HG02840 (cell line): ENCODE results near the gene ZFR.
"Not testable (repeated sequence)": the region's sequence is repeated elsewhere in the genome, so short reads cannot be mapped to it uniquely, and the experiment has no call there.

Experiments used
- ATAC-seq: cut with Tn5 transposase; IDR thresholded peaks from one replicate; pipeline ENCODE4 v1.9.1; 2021; ENCODE audit warnings: mild to moderate bottlenecking, moderate library complexity, moderate number of reproducible peaks; ENCODE audit not compliant: unreplicated experiment, low FRiP score

The ZFR gene

DNA sequence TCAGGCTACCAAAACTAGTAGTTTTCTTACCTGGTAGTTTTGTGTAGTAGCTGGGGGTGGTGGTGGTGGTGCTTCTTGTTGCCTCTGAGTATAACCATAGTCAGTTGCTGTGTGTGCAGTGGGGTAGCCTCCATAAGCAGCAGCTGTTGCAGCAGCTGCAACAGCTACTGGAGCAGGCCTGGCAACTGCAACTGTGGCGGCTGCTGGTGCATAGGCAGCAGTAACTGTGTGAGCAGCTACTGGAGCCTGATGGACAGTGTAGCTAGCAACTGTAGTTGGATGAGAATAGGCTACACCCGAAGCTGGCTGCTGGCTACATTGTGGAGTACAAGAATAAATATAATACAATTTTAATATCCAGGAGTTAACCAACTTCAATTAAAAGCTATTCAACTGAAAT is 24.7 kb downstream of the ZFR start:
- no peak for ATAC-seq

GRCh38 chr5:32413466-32414263 is 30.9 kb downstream of the ZFR start:
- ATAC-seq = no peak

DNA sequence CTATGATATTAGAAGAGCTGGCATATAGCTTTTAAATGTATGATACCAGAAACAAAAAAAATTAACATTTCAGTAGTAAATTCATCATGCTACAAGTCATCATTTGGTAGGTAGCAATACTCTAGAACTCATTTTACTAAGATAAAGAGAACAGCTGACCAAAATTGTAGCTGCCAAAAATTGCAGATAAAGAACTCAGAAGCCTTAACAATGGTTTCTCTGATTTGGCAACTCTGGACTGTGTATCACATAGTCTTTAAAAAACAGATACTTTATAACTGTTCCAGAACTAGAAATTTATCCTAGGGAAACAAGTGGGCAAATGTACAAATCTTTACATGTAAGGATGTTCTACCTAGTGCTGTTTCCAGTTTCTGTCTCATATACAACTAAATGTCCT is 33.9 kb downstream of the ZFR start:
- no peak for ATAC-seq

- ATAC-seq = no peak
Observed at GRCh38 chr5:32406650-32407049, 37.9 kb downstream of the ZFR start.

GRCh38 chr5:32405507-32405906 is 39.0 kb downstream of the ZFR start:
- no peak for ATAC-seq

DNA sequence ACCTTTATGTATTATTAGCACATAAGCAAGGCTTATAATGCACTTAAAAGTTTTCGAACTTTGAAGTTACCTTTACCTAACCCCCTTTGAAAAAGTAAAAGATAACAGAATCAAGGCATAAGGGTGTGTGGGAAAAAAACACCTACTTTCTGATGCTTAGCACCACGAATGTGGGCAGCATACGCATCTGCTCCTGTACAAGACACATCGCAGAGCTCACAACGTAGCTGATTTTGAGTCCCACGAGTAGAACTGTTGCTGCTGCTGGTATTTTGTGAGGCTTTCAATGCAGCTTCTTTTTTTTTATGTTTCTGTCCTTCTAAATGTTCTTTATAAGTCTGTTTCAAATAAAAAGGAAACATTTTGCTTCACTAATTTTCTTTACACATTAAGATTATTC is 40.8 kb downstream of the ZFR start:
- no peak for ATAC-seq

- ATAC-seq = no peak
Observed at GRCh38 chr5:32400401-32400800, 44.1 kb downstream of the ZFR start.

DNA sequence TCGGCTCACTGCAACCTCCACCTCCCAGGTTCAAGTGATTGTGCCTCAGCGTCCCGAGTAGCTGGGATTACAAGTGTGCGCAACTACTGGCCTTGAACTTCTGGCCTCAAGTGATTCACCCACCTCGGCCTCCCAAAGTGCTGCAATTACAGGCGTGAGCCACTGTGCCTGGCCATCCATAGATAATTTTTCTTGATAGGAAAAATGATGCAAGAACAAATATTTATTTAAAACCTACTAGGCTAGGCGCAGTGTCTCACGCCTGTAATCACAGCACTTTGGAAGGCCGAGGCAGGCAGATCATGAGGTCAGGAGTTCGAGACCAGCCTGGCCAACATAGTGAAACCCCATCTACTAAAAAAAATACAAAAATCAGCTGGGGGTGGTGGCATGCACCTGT is 45.8 kb downstream of the ZFR start:
- not testable (repeated sequence) for ATAC-seq

GRCh38 chr5:32394981-32395380 is 49.6 kb downstream of the ZFR start:
- ATAC-seq = no peak

DNA sequence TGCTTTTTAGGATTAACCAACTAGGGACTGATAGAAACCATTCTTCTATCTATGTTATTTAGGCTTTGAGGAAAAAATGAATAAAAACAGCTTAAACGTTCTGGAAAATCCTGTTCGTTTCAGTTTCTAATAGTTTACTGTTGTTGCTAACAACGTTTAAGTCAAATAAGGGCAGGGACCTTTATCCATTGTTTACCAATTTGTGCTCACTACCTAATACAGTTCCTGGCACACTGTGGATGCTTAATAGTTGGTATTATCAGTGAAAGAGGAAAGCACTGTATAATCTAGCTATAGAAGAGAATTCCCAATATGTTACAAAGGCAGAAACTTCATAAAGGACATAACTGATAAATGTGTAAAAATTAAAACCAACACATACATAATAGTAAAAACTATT is 52.5 kb downstream of the ZFR start:
- ATAC-seq = no peak

DNA sequence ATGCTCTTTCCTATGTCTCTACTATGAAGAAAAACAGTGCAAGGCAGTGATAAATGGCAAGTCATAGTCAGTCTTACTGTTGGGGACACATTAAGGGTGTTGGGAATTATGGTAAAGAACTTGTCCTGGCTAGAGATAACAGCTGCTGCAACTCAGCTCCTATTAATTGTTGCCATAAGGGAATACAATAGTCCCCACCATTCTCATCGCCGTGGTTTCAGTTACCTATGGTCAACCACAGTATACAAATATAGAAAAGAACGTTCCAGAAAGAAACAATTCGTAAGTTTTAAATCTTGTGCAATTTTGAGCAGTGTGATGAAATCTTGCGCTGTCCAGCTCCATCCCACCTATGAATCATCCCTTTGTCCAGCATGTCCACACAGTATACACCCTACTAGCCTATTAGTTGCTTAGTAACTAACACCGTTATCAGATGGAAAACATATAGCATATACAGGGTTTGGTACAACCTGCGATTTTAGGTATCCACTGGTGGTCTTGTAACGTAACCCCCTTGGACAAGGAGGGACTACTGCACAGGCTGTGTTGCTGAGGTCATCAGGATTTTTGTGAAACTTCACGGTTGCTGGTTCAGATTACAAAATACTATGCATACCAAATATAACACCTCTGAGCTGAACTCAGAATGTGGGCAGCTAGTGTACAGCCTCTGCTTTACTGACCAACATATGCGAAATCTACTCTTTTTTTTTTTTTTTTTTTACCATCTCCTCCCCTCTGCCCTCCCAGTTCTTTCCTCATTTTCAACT is 53.5 kb downstream of the ZFR start:
- ATAC-seq = no peak

DNA sequence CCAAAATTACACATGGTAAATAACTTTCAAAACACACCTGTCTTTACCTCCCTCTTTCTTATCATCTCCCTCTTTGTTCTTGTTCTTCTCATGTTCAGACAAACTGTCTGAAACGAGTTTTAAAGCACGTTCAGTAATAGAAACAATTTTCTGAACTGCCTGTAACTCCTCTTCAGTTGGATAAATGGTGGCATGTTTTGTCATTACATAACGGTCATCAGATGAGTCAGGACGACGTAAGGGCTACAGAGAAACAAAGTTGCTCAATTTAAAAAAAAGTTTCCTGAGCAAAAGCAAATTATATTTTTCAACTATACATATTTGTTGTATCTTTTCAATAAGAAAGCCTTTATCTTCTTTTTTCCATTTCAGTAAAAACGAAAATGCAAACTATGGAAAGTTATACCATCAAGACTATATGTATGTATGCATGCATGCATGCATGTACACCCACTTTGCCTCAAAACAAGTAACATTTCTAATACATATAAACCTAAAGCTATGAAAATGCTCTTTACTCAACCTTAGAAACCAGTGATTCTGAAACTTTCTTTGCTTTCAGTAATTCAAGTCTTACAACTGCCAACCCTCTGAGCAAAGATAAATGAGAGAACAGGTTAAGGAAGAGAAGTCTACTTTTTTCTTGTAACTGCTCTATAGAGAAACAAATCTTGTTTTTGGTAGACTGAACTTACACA is 56.0 kb downstream of the ZFR start:
- ATAC-seq = no peak

DNA sequence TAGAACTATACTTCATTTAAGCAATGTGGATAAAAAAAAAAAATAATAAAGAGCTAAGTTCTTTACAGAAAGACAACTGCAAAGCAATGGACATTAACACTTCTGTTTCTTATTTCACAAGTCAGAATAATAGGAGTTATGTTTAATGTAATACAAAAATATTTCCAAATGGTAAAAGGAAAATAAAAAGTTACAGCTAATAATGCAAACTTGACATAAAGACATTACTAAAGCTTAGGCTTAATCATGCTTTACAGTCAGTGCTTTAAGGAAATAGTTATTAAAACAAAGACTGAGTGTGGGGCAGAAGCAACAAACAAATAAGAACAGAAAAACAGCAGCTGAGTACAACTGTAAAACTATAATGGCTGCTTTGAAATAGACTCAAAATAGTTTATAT is 56.7 kb downstream of the ZFR start:
- ATAC-seq = no peak

DNA sequence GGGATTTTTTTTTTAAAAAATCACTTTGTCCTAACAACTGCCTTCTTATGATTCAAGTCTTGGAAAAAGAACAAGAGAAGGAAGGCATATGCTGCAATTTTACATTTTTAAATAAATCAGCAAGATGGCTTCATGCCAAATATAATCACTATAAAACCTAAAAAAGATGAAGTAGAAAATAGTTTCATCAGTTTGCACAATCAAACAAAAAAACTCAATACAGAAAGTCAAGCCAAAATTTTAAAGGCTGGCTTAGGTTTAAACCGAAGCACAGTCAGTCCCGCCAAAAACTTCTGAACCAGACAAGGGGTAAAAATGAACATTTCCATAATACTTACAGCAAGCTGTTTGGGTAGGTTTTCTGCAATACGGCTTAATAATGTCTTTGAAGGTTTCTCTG is 57.3 kb downstream of the ZFR start:
- ATAC-seq = no peak

DNA sequence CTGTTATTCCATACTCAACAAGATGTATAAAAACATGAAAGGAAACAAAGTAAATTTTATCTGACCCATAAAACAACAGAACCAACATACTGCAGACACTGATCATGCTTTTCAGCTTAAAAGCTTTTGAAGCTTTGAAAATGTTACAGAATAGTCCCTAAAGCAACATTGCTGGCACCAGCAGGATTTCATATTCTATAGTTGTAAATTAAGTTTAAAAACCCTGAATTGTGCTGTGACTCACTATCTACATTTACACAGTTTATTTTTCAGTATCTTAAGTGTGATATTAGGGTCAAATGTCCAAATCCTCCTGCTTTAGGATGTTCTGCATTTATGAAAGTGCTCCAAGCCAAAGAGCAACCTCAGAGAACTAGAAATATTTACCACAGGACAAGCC is 59.9 kb downstream of the ZFR start:
- no peak for ATAC-seq

DNA sequence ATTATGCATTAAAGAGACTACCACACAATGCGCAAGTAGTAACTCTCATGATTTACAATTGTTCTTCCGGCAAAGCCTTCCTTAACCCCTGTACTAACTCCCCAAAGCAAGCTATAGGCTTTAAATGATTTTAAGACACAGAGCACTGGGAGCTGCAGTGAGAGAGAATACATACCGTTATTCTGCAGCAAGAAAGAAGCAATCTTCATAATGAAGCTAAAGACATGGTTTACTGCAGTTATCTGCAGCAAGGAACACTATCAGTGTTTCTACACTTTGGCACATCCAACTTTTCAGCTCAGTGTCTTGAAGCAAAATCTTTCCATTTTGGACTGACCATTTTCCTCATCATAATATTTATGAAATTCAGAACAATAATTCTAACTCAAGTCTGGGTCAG is 61.0 kb downstream of the ZFR start:
- no peak for ATAC-seq

- ATAC-seq = no peak
Observed at GRCh38 chr5:32383065-32383464, 61.5 kb downstream of the ZFR start.

GRCh38 chr5:32379421-32379820 is 65.1 kb downstream of the ZFR start:
- no peak for ATAC-seq

DNA sequence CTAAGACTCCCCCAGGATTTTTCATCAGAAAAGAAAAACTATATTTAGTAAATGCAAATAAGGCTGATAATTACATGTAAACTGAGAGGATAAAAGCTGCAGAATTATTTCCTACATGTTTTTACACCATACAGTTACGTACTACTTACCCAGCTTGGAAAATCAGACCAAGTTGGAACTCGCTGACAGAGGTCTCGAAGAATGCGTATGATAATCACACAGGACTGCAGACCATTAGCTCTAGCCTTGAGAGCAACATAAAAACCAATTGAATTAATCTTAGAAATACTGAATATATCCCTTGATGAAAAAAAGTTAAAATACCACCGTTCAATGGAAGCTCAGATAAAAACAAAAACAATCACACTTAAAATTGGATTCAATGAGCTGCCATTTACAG is 65.6 kb downstream of the ZFR start:
- no peak for ATAC-seq

DNA sequence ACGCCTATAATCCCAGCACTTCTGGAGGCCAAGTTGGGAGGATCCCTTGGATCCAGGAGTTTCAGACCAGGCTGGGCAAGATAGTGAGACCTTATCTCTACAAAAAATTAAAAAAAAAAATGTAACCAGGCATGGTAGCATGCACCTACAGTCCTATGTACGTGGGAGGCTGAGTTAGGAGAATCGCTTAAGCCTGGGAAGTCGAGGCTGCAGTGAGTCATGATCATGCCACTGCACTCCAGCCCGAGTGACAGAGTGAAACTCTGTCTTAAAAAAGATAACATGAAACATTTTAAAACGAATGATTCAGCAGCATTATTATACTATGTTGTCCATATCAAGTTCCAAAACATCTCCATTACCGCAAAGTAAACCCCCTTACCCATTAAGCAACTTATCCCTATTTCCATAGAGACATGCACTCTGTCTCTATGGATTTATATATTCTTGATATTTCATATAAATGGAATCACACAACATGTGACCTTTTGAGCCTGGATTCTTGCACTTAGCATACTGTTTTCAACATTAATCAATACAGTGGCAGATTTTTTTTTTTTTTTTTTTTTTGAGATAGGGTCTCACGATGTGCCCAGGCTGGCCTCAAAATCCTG is 74.9 kb downstream of the ZFR start:
- no peak for ATAC-seq

DNA sequence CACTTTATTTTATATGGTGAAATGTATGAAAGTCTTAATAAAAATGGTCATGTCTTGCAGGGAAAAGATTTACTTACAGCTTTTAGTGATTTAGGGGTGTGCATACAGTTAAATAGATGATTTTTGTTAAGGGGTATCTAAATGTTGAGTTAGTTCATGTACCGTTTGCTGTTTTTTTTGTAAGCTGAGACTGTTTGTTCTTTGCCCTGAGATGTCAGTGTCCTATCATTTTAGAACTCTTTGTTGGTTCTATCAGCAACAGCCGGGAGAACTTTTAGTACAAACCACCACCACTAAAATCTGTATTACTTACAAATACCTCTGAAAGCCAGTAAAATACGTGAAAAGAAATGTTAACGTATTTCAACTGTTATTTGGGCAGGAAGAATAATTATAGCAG is 75.5 kb downstream of the ZFR start:
- ATAC-seq = no peak
